CD4-positive, CD25-positive, alpha-beta regulatory T cell (primary cell): Measurements from ENCODE around the gene DGCR2. TPM values are rescaled to one million over a fixed set of nuclear protein-coding genes. Genes with fewer than 3 reads are reported as not detected.
"Not testable (repeated sequence)": the region's sequence is repeated elsewhere in the genome, so short reads cannot be mapped to it uniquely, and the experiment has no call there.

Experiments
- ATAC-seq, 2 donors: fragments of 150-1000 bp; cut with Tn5 transposase; one replicate each; pipeline ENCODE4 v1.10.0; 2021; ENCODE audit warnings: low read depth in 2 of 2, moderate number of reproducible peaks in 2 of 2, moderate library complexity in 1 of 2
- DNase-seq, 3 donors: peaks; one replicate each; pipeline versions ENCODE4 v3.0.0 to v3.0.0-alpha.2; 2012 to 2022; ENCODE audit warnings: mixed read lengths in 1 of 3
- H3K27ac ChIP-seq: one replicate; pipeline ENCODE4 v1.7.0; 2013; ENCODE audit warnings: mild to moderate bottlenecking, low read length; ENCODE audit not compliant: insufficient read depth, poor library complexity, severe bottlenecking
- H3K27me3 ChIP-seq: one replicate; pipeline ENCODE4 v1.7.0; 2013; ENCODE audit warnings: low read length; ENCODE audit not compliant: control insufficient read depth, insufficient read depth
- H3K36me3 ChIP-seq: one replicate; pipeline ENCODE4 v1.7.0; 2013; ENCODE audit warnings: mild to moderate bottlenecking, low read length, moderate library complexity; ENCODE audit not compliant: control insufficient read depth, insufficient read depth
- H3K4me1 ChIP-seq: 2 replicates; pipeline ENCODE4 v1.7.0; 2013; ENCODE audit warnings: mild to moderate bottlenecking, low read length; ENCODE audit not compliant: insufficient read depth, control insufficient read depth, poor library complexity, severe bottlenecking
- H3K4me3 ChIP-seq: one replicate; pipeline ENCODE4 v1.7.0; 2013; ENCODE audit warnings: low read depth, mild to moderate bottlenecking, low read length, moderate library complexity
- H3K9me3 ChIP-seq, 2 experiments: 1 replicate in 1 of 2; 2 replicates in 1 of 2; pipeline ENCODE4 v1.7.0; 2013; ENCODE audit warnings: low read length in 2 of 2, mild to moderate bottlenecking in 1 of 2, moderate library complexity in 1 of 2; ENCODE audit not compliant: control insufficient read depth in 2 of 2
- H3K27ac Mint-ChIP-seq, 3 donors: one replicate each; pipeline ENCODE4 v1.8.0; 2020 to 2022; ENCODE audit warnings: mild to moderate bottlenecking in 3 of 3, mixed read lengths in 3 of 3, moderate library complexity in 2 of 3
- H3K27me3 Mint-ChIP-seq: one replicate; pipeline ENCODE4 v1.8.0; 2022; ENCODE audit warnings: mild to moderate bottlenecking, mixed read lengths
- H3K36me3 Mint-ChIP-seq: one replicate; pipeline ENCODE4 v1.8.0; 2020; ENCODE audit warnings: mixed read lengths
- H3K4me1 Mint-ChIP-seq, 4 donors: one replicate each; pipeline ENCODE4 v1.8.0; 2020 to 2022; ENCODE audit warnings: mixed read lengths in 4 of 4, mild to moderate bottlenecking in 1 of 4
- H3K4me3 Mint-ChIP-seq, 4 donors: one replicate each; pipeline ENCODE4 v1.8.0; 2020 to 2022; ENCODE audit warnings: mild to moderate bottlenecking in 4 of 4, mixed read lengths in 4 of 4, moderate library complexity in 3 of 4
- H3K9me3 Mint-ChIP-seq, 7 donors: one replicate each; pipeline ENCODE4 v1.8.0; 2020 to 2022; ENCODE audit warnings: mixed read lengths in 7 of 7, mild to moderate bottlenecking in 3 of 7, moderate library complexity in 2 of 7
- polyA plus RNA-seq, 4 donors: library from polyadenylated mRNA; unstranded; fragments of 300-500 nt; fragmentation: Illumina TruSeq; gene quantifications; one replicate each; pipeline ENCODE4 v1.2.3, GENCODE V29; 2021
- total RNA-seq: library from RNA; stranded (reverse); gene quantifications from one replicate; pipeline ENCODE4 v1.2.3, GENCODE V29; 2022

The DGCR2 gene
- total and polyA plus RNA-seq, 5 donors from 2014 or later: 51.8 to 75.2 (median 58.4) TPM

- Mint-ChIP-seq H3K4me1 (peaks cover 0 to 12% (median 6%) of the 10 kb centered on the region in 4 donors), H3K27me3 (peaks cover 18% of the 10 kb centered on the region), H3K4me3 (peak overlapping the region in 1 of 4 donors; percentile 51)
- peaks cover 12% of the 10 kb centered on the region for H3K36me3 ChIP-seq
- H3K27me3 ChIP-seq, H3K4me3 ChIP-seq, DNase-seq, ATAC-seq, H3K9me3 Mint-ChIP-seq, H3K4me1 ChIP-seq, H3K27ac Mint-ChIP-seq, H3K27ac ChIP-seq, H3K36me3 Mint-ChIP-seq, H3K9me3 ChIP-seq: not testable (repeated sequence)
Observed at GRCh38 chr22:19033568-19033905, 88.7 kb downstream of the DGCR2 start.

DNA sequence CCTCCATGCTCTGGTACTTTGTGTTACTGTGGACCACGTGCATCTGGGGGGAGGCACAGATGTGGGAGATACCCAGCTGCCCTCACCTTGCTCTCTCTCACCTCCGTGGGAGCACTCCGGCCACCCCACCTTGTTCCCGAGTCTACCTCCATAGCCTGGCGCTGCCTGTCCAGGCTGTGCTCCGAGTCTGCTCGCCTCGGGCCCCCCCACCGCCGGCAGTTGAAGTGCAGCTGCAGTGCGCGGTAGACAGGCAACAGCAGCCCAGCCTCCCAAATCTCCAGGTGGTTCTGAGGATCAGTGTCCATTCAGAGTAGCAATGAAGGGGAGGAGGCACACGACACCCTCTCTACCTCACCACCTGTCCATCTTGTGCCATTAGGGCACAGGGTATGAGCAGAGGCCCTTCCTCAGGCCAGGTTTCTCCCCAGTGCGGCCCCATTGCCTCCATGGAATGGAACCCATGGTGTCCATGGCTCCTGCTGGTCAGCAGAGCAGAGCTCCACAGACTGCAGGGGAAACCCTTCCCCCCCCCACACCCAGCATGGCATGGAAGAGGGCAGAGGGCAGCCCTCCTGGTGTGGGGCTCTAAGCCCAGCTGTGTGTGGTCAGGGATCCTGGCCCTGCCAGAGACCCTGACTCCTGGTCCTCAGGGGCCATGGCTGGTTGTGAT, 89.2 kb downstream of the DGCR2 start:
- not testable (repeated sequence) for H3K27ac Mint-ChIP-seq, DNase-seq, H3K27me3 ChIP-seq, H3K27ac ChIP-seq, H3K4me3 ChIP-seq, H3K9me3 Mint-ChIP-seq, ATAC-seq, H3K4me1 ChIP-seq, H3K36me3 ChIP-seq, H3K36me3 Mint-ChIP-seq, H3K4me3 Mint-ChIP-seq, H3K9me3 ChIP-seq
- H3K27me3 Mint-ChIP-seq: peaks cover 23% of the 10 kb centered on the region
- H3K4me1 Mint-ChIP-seq: peaks cover 0 to 12% (median 6%) of the 10 kb centered on the region in 4 donors

GRCh38 chr22:19032156-19032785, 89.9 kb downstream of the DGCR2 start:
- Mint-ChIP-seq H3K27me3 (peaks cover 25% of the 10 kb centered on the region), H3K4me1 (peaks cover 0 to 12% (median 6%) of the 10 kb centered on the region in 4 donors)
- H3K4me3 ChIP-seq, H3K27ac ChIP-seq, DNase-seq, H3K9me3 Mint-ChIP-seq, H3K4me3 Mint-ChIP-seq, H3K9me3 ChIP-seq, H3K27me3 ChIP-seq, H3K27ac Mint-ChIP-seq, H3K4me1 ChIP-seq, H3K36me3 Mint-ChIP-seq, H3K36me3 ChIP-seq, ATAC-seq: not testable (repeated sequence)

DNA sequence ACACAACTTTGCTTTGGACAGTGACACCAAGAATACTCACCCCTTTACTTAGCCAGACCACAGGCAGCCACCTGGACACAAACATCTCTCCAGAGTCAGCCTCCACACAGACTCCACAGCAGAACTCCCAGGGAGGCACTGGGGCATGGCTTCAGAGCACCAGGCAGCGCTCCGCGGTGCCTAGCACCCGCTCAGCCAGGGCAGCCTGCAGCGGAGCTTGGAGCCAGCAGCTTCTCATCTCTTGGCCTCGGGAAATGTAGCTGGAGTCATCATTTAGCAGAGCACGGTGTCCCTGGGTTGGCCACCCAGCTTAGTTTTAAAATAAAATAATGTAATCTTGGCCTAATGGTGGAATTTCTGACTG, 91.3 kb downstream of the DGCR2 start:
- ATAC-seq, H3K9me3 Mint-ChIP-seq, H3K27ac Mint-ChIP-seq, H3K36me3 Mint-ChIP-seq, H3K27me3 ChIP-seq, H3K4me1 ChIP-seq, H3K27ac ChIP-seq, H3K9me3 ChIP-seq, H3K36me3 ChIP-seq, H3K4me1 Mint-ChIP-seq, H3K4me3 ChIP-seq, H3K4me3 Mint-ChIP-seq, DNase-seq: not testable (repeated sequence)
- H3K27me3 Mint-ChIP-seq: peaks cover 31% of the 10 kb centered on the region

DNA sequence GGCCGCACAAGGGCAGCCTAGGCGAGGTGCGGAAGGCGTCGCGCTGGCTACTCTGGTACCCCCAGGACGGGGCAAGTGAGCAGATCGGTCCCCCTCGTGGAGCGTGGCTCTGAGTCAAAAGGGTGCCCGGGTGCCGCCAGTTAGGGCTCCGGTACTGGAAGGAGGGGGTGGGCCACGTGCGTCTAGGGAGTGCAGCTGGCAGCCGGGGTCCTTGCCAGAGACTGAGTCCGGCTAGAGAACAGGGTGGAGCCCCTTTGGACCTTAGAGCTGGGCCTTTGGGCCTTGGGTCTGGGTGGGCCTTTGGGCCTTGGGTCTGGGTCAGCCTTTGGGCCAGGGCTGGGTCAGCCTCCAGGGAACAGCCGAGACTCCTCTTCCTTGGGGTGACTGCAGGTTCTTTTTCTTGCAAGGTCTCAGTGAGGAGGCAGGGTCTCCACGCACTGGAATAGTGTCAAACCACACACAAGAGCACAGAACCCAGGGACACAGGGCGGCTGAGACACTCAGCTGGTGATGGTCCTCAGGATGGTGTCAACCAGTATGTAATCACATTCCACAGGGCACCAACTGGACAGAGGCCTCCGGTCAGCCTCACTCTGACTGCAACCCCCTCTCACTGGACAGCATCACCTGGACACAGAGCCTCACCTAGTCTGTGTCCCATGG, 91.9 kb downstream of the DGCR2 start:
- H3K4me1 Mint-ChIP-seq, ATAC-seq: not testable (repeated sequence)

DNA sequence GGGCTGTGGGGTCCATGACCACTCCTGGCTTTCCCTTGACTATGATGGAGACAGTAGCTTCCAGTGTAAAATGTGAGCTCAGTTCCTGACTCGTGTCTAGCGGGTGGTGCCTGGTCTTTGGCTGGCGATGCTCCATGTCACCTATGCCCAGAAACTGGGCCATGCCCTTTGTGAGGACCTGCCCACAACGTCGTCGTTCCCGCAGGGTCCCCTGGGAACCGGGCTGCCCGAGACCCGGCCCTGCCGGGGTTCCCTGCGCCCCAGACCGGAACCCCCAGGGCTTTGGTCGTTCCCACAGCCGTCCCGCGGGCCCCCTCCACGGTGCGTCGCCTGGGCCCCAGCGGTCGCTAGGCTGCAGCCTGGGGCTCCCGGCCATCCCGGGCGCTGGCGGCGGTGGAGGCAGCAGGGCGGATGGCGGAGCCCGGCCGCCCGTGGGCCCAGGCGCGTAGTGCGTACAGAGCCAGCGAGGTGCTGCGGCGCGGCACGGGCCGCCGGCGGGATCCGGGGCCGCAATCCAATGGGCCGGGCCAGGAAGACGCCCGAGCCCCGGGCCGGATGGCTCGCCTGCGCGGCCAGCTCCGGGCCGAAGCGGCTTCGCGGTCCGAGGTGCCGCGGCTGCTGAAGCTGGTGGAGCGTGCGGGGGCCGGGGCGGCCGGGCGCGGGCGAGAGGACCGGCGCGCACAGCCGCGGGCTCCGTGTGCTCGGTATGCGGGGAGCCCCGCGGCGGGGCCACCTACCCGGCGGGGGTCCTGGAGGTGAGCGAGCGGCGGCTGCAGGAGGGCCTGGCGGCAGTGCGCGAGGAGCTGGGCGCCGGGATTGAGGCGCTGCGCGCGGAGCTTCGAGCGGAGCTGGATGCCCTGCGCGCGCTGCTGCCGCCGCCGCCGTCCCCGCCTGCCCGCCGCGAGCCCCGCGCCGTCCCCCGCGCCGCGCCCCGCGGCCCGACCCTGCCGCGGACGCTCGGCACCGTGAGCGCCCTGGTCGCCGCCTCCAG, 92.8 kb downstream of the DGCR2 start:
- not testable (repeated sequence) for H3K27ac ChIP-seq, H3K27me3 ChIP-seq, DNase-seq, H3K9me3 ChIP-seq, H3K4me3 ChIP-seq, H3K27ac Mint-ChIP-seq, H3K4me1 ChIP-seq, H3K36me3 ChIP-seq, H3K36me3 Mint-ChIP-seq, H3K4me1 Mint-ChIP-seq, H3K9me3 Mint-ChIP-seq
- peak in 1 of 2 donors; percentile 5 for ATAC-seq
- Mint-ChIP-seq H3K4me3 (peak overlapping the region in 1 of 4 donors; percentile 59), H3K27me3 (peaks cover 36% of the 10 kb centered on the region)

More for the DNA sequence above, 91.9 kb downstream of the DGCR2 start:
- not testable (repeated sequence) for H3K27ac Mint-ChIP-seq, DNase-seq, H3K36me3 ChIP-seq, H3K9me3 ChIP-seq, H3K27ac ChIP-seq, H3K27me3 ChIP-seq, H3K4me3 Mint-ChIP-seq, H3K36me3 Mint-ChIP-seq, H3K4me3 ChIP-seq, H3K4me1 ChIP-seq, H3K9me3 Mint-ChIP-seq
- H3K27me3 Mint-ChIP-seq: peaks cover 31% of the 10 kb centered on the region

DNA sequence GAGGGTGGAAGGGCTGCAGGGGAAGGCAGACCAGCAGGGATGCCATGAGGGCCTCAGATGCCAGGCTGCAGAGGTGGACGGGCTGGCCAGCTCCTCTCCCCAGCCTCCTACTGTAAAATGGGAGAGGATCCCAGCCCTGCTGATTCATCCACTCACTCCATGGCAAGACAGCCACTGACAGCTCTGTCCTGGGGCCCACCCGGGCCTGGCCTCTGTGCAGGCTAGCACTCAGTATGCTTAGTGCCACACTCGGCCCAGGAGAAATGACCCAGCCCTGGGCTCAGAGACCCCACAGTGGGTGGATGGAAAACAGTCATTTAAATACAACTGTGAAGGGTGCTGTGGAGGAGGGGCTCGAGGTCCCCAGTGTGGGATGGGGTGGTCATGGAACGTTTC, 94.2 kb downstream of the DGCR2 start:
- peaks cover 39% of the 10 kb centered on the region for H3K27me3 Mint-ChIP-seq
- H3K4me3 ChIP-seq, H3K4me1 Mint-ChIP-seq, H3K9me3 Mint-ChIP-seq, H3K9me3 ChIP-seq, H3K4me3 Mint-ChIP-seq, H3K27ac ChIP-seq, H3K4me1 ChIP-seq, H3K27ac Mint-ChIP-seq, DNase-seq, H3K27me3 ChIP-seq, H3K36me3 Mint-ChIP-seq, H3K36me3 ChIP-seq, ATAC-seq: not testable (repeated sequence)
